ENCODE results near the gene ATAT1. TPM values are rescaled to one million over a fixed set of nuclear protein-coding genes. Genes with fewer than 3 reads are reported as not detected.

The ATAT1 gene
- total and polyA plus RNA-seq, 2 of the 13 experiments (the other 11 are each of a cell fraction or from before 2014, with no cell fraction given), result 9.2 to 23.6 TPM

DNA sequence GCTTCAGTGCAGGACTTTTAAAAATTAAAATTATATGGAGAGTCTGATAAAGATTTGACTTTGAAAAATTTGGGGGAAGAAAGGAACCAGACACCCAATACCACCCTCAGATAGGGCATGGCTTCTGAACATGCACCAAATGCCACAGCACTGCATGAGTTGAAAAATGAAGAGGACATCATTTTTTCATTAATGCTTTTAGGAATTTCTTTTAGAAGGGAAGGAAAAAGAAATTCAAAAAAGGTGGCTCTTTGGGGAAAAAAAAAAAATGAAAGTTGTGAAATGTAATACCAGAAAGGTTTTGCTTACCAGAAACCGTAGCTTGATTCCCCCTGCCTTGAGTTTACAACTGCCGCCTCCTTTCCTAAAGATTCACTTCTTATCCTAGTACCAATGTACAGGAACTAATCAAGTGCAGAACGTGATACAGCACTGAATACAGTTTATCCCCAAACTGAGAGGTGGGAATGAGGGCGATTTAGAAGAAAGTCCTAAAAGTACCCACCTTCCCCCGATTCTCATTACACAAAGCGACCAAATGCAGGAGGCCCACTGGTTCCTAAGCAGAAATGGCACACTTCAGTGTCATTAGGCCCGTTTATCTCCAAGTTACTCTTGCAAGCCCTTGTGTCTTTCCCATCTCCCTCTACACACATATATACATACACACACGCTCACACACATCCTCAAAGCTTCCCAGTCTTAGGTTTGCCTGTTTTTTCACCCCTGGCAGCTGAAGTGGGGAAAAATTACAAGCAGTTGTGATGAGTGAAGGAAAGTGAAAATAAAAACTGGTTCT lies 12.4 kb upstream of the ATAT1 start (continued):
- TF ChIP-seq, protein P1, sequence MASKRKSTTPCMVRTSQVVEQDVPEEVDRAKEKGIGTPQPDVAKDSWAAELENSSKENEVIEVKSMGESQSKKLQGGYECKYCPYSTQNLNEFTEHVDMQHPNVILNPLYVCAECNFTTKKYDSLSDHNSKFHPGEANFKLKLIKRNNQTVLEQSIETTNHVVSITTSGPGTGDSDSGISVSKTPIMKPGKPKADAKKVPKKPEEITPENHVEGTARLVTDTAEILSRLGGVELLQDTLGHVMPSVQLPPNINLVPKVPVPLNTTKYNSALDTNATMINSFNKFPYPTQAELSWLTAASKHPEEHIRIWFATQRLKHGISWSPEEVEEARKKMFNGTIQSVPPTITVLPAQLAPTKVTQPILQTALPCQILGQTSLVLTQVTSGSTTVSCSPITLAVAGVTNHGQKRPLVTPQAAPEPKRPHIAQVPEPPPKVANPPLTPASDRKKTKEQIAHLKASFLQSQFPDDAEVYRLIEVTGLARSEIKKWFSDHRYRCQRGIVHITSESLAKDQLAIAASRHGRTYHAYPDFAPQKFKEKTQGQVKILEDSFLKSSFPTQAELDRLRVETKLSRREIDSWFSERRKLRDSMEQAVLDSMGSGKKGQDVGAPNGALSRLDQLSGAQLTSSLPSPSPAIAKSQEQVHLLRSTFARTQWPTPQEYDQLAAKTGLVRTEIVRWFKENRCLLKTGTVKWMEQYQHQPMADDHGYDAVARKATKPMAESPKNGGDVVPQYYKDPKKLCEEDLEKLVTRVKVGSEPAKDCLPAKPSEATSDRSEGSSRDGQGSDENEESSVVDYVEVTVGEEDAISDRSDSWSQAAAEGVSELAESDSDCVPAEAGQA (IDR thresholded peaks at IDR 0.05; ENCODE audit: low read depth), result no peak
- TF ChIP-seq, protein P1 (CRISPR knock-in tag; IDR thresholded peaks at IDR 0.05; ENCODE audit: borderline replicate concordance), result no peak
- TF ChIP-seq ZBTB37 (CRISPR knock-in tag; IDR thresholded peaks at IDR 0.05) (no peak), ZNF333 (CRISPR knock-in tag; IDR thresholded peaks at IDR 0.05; ENCODE audit: borderline replicate concordance) (no peak), ZNF670 (CRISPR knock-in tag; IDR thresholded peaks at IDR 0.05; ENCODE audit: borderline replicate concordance) (no peak), PTBP1 (IDR thresholded peaks at IDR 0.05; ENCODE audit: low read depth, low read length, poor library complexity, severe bottlenecking) (no peak), IKZF1 (IDR thresholded peaks at IDR 0.05) (no peak), ZNF256 (CRISPR knock-in tag; conservative IDR thresholded peaks at IDR 0.05) (no peak; the same call in 1 of the 2 replicates), TBP (CRISPR knock-in tag; IDR thresholded peaks at IDR 0.05) (peak; percentile 75; the same call in 1 of the 2 replicates), ERF (CRISPR knock-in tag; IDR thresholded peaks at IDR 0.05) (no peak), TRIM24 (CRISPR knock-in tag; IDR thresholded peaks at IDR 0.05) (no peak), ZFX (CRISPR knock-in tag; IDR thresholded peaks at IDR 0.05; ENCODE audit: low read depth) (peak; percentile 42; the same call in 1 of the 2 replicates)
- TF ChIP-seq, protein P2, sequence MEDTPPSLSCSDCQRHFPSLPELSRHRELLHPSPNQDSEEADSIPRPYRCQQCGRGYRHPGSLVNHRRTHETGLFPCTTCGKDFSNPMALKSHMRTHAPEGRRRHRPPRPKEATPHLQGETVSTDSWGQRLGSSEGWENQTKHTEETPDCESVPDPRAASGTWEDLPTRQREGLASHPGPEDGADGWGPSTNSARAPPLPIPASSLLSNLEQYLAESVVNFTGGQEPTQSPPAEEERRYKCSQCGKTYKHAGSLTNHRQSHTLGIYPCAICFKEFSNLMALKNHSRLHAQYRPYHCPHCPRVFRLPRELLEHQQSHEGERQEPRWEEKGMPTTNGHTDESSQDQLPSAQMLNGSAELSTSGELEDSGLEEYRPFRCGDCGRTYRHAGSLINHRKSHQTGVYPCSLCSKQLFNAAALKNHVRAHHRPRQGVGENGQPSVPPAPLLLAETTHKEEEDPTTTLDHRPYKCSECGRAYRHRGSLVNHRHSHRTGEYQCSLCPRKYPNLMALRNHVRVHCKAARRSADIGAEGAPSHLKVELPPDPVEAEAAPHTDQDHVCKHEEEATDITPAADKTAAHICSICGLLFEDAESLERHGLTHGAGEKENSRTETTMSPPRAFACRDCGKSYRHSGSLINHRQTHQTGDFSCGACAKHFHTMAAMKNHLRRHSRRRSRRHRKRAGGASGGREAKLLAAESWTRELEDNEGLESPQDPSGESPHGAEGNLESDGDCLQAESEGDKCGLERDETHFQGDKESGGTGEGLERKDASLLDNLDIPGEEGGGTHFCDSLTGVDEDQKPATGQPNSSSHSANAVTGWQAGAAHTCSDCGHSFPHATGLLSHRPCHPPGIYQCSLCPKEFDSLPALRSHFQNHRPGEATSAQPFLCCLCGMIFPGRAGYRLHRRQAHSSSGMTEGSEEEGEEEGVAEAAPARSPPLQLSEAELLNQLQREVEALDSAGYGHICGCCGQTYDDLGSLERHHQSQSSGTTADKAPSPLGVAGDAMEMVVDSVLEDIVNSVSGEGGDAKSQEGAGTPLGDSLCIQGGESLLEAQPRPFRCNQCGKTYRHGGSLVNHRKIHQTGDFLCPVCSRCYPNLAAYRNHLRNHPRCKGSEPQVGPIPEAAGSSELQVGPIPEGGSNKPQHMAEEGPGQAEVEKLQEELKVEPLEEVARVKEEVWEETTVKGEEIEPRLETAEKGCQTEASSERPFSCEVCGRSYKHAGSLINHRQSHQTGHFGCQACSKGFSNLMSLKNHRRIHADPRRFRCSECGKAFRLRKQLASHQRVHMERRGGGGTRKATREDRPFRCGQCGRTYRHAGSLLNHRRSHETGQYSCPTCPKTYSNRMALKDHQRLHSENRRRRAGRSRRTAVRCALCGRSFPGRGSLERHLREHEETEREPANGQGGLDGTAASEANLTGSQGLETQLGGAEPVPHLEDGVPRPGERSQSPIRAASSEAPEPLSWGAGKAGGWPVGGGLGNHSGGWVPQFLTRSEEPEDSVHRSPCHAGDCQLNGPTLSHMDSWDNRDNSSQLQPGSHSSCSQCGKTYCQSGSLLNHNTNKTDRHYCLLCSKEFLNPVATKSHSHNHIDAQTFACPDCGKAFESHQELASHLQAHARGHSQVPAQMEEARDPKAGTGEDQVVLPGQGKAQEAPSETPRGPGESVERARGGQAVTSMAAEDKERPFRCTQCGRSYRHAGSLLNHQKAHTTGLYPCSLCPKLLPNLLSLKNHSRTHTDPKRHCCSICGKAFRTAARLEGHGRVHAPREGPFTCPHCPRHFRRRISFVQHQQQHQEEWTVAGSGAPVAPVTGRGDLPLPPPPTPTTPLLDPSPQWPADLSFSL (CRISPR knock-in tag; IDR thresholded peaks at IDR 0.05), result no peak
